IMR-90 (cell line): Measurements from ENCODE around the gene NEDD4L. TPM values are rescaled to one million over a fixed set of nuclear protein-coding genes. Genes with fewer than 3 reads are reported as not detected.

Experiments
- ATAC-seq: fragments of 200-7000 bp; cut with Tn5 transposase; 2 replicates; pipeline ENCODE4 v1.9.1; 2020; ENCODE audit warnings: low read depth, mild to moderate bottlenecking, moderate library complexity
- BruUV-seq: library from RNA; stranded (reverse); fragments of 400-500 nt; replicated peaks from 2 replicates; lab custom pipeline; 2021; lab: Mats Ljungman, UMichigan
- CTCF ChIA-PET: fragments of 300-600 bp; formaldehyde crosslinking; extraction: SDS; loops from one replicate; lab custom pipeline; 2021; ENCODE audit warnings: antibody characterized with exemption; lab: Yijun Ruan, JAX
- POLR2A ChIA-PET: fragments of 300-600 bp; sonication (Branson Sonifier 250); formaldehyde crosslinking; loops from one replicate; lab custom pipeline; 2022; ENCODE audit warnings: antibody characterized with exemption; ENCODE audit not compliant: unreplicated experiment; lab: Charles Lee
- DNase-seq: peaks from one replicate; pipeline ENCODE4 v3.0.0; 2013
- H2AFZ ChIP-seq: replicated peaks from 2 replicates; pipeline ENCODE3; 2013; ENCODE audit warnings: low read length, mild to moderate bottlenecking; ENCODE audit not compliant: poor library complexity
- H2AK5ac ChIP-seq: 2 replicates; pipeline ENCODE4 v1.6.1; 2013; ENCODE audit warnings: low read depth, low read length, inconsistent platforms
- H2AK9ac ChIP-seq: replicated peaks from 2 replicates; pipeline ENCODE3; 2013; ENCODE audit warnings: mild to moderate bottlenecking, low read depth, low read length, moderate library complexity; ENCODE audit not compliant: poor library complexity
- H2BK120ac ChIP-seq: 2 replicates; pipeline ENCODE4 v1.6.1; 2013; ENCODE audit warnings: low read depth, low read length, inconsistent platforms
- H2BK15ac ChIP-seq: 3 replicates; pipeline ENCODE4 v1.6.1; 2013; ENCODE audit warnings: low read depth, low read length, inconsistent platforms
- H2BK20ac ChIP-seq: 2 replicates; pipeline ENCODE4 v1.6.1; 2013; ENCODE audit warnings: low read depth, mild to moderate bottlenecking, inconsistent platforms, low read length, moderate library complexity
- H2BK5ac ChIP-seq: 2 replicates; pipeline ENCODE4 v1.6.1; 2013; ENCODE audit warnings: mild to moderate bottlenecking, low read depth, low read length, inconsistent platforms; ENCODE audit not compliant: poor library complexity, severe bottlenecking
- H3K14ac ChIP-seq: replicated peaks from 2 replicates; pipeline ENCODE4 v1.6.1; 2013; ENCODE audit warnings: low read depth, low read length, inconsistent platforms
- H3K18ac ChIP-seq: 2 replicates; pipeline ENCODE4 v1.6.1; 2013; ENCODE audit warnings: low read depth, low read length, control low read depth
- H3K23ac ChIP-seq: 2 replicates; pipeline ENCODE4 v1.6.1; 2013; ENCODE audit warnings: low read depth, low read length, inconsistent platforms
- H3K27ac ChIP-seq: 2 replicates; pipeline ENCODE4 v1.5.1; 2013; ENCODE audit warnings: mild to moderate bottlenecking, control low read depth, low read length; ENCODE audit not compliant: insufficient read depth
- H3K27me3 ChIP-seq: 2 replicates; pipeline ENCODE4 v1.6.1; 2013; ENCODE audit warnings: low read length; ENCODE audit not compliant: control insufficient read depth, insufficient read depth
- H3K36me3 ChIP-seq: 2 replicates; pipeline ENCODE4 v1.6.1; 2013; ENCODE audit warnings: low read length, mixed read lengths; ENCODE audit not compliant: control insufficient read depth, insufficient read depth
- H3K4ac ChIP-seq: 2 replicates; pipeline ENCODE4 v1.6.1; 2013; ENCODE audit warnings: low read depth, low read length, inconsistent platforms
- H3K4me1 ChIP-seq: 2 replicates; pipeline ENCODE4 v1.6.1; 2013; ENCODE audit warnings: low read length, mixed read lengths; ENCODE audit not compliant: control insufficient read depth, insufficient read depth
- H3K4me2 ChIP-seq: 2 replicates; pipeline ENCODE4 v1.6.1; 2013; ENCODE audit warnings: low read depth, mild to moderate bottlenecking, control low read depth, low read length, moderate library complexity
- H3K4me3 ChIP-seq: 2 replicates; pipeline ENCODE4 v1.5.1; 2013; ENCODE audit warnings: low read depth, mild to moderate bottlenecking, control low read depth, low read length, moderate library complexity; ENCODE audit not compliant: insufficient read depth
- H3K56ac ChIP-seq: 2 replicates; pipeline ENCODE4 v1.6.1; 2013; ENCODE audit warnings: low read length, inconsistent platforms; ENCODE audit not compliant: insufficient read depth; ENCODE audit errors: extremely low read depth
- H3K79me1 ChIP-seq, 2 experiments: 2 replicates each; pipeline ENCODE4 v1.6.1; 2013; ENCODE audit warnings: low read length in 2 of 2, inconsistent platforms in 1 of 2, low read depth in 1 of 2
- H3K9ac ChIP-seq: 2 replicates; pipeline ENCODE4 v1.6.1; 2013; ENCODE audit warnings: low read depth, low read length, control low read depth
- H3K9me1 ChIP-seq: 2 replicates; pipeline ENCODE4 v1.6.1; 2013; ENCODE audit warnings: low read length, inconsistent platforms; ENCODE audit not compliant: insufficient read depth
- H3K9me3 ChIP-seq: 2 replicates; pipeline ENCODE4 v1.6.1; 2013; ENCODE audit warnings: low read length; ENCODE audit not compliant: control insufficient read depth, insufficient read depth
- H4K20me1 ChIP-seq: 2 replicates; pipeline ENCODE4 v1.6.1; 2013; ENCODE audit warnings: low read length, inconsistent platforms; ENCODE audit not compliant: insufficient read depth
- H4K5ac ChIP-seq: 2 replicates; pipeline ENCODE4 v1.6.1; 2013; ENCODE audit warnings: mild to moderate bottlenecking, low read depth, low read length, control low read depth
- H4K8ac ChIP-seq, 2 experiments: 2 replicates each; pipeline ENCODE4 v1.6.1; 2013; ENCODE audit warnings: low read depth in 2 of 2, low read length in 2 of 2, control low read depth in 1 of 2, inconsistent platforms in 1 of 2
- H4K91ac ChIP-seq: 2 replicates; pipeline ENCODE4 v1.6.1; 2013; ENCODE audit warnings: low read depth, low read length, inconsistent platforms; ENCODE audit not compliant: insufficient read depth
- BHLHE40 ChIP-seq: fragments of 150-350 bp; IDR thresholded peaks from 2 replicates; pipeline ENCODE4 v1.6.1; 2016; ENCODE audit warnings: mild to moderate bottlenecking, low read depth, low read length
- CEBPB ChIP-seq: IDR thresholded peaks from 2 replicates; pipeline ENCODE4 v1.6.1; 2012; ENCODE audit warnings: low read depth, low read length, improper control_type of control experiment
- CHD1 ChIP-seq: IDR thresholded peaks from 2 replicates; pipeline ENCODE4 v1.6.1; 2012; ENCODE audit warnings: low read depth, low read length, improper control_type of control experiment
- CTCF ChIP-seq: conservative IDR thresholded peaks from 2 replicates; pipeline ENCODE4 v1.5.1; 2012; ENCODE audit warnings: mild to moderate bottlenecking, low read depth, low read length, improper control_type of control experiment
- ELK1 ChIP-seq: fragments of 150-350 bp; IDR thresholded peaks from 2 replicates; pipeline ENCODE4 v1.6.1; 2016; ENCODE audit warnings: low read depth, mild to moderate bottlenecking, low read length, moderate library complexity, borderline replicate concordance
- FOS ChIP-seq: fragments of 150-350 bp; IDR thresholded peaks from 2 replicates; pipeline ENCODE4 v1.6.1; 2016; ENCODE audit warnings: low read depth, low read length
- MAFK ChIP-seq: IDR thresholded peaks from 2 replicates; pipeline ENCODE4 v1.6.1; 2012; ENCODE audit warnings: low read depth, low read length, improper control_type of control experiment
- MAZ ChIP-seq: IDR thresholded peaks from 2 replicates; pipeline ENCODE4 v1.6.1; 2012; ENCODE audit warnings: low read depth, mild to moderate bottlenecking, low read length, improper control_type of control experiment, moderate library complexity, borderline replicate concordance
- MXI1 ChIP-seq: IDR thresholded peaks from 2 replicates; pipeline ENCODE4 v1.6.1; 2012; ENCODE audit warnings: low read depth, mild to moderate bottlenecking, low read length, moderate library complexity, borderline replicate concordance
- NFE2L2 ChIP-seq: fragments of 150-350 bp; IDR thresholded peaks from 2 replicates; pipeline ENCODE4 v1.6.1; 2016; ENCODE audit warnings: low read depth, mild to moderate bottlenecking, low read length
- POLR2A ChIP-seq: IDR thresholded peaks from 2 replicates; pipeline ENCODE4 v1.6.1; 2012; ENCODE audit warnings: mild to moderate bottlenecking, low read depth, low read length
- RAD21 ChIP-seq: IDR thresholded peaks from 2 replicates; pipeline ENCODE4 v1.6.1; 2012; ENCODE audit warnings: low read length, improper control_type of control experiment
- RCOR1 ChIP-seq: IDR thresholded peaks from 2 replicates; pipeline ENCODE4 v1.6.1; 2012; ENCODE audit warnings: mild to moderate bottlenecking, low read length, improper control_type of control experiment; ENCODE audit not compliant: insufficient replicate concordance
- RFX5 ChIP-seq: IDR thresholded peaks from 2 replicates; pipeline ENCODE4 v1.8.0; 2012; ENCODE audit warnings: low read depth, mild to moderate bottlenecking, low read length, moderate library complexity
- dilution Hi-C: fragments of 300-500 bp; cut with HindIII; formaldehyde crosslinking; loops from one replicate; pipeline ENCODE4 v1.14.3; 2018; ENCODE audit warnings: low sequenced_read_pairs; ENCODE audit not compliant: unreplicated experiment
- in situ Hi-C: fragments of 300-500 bp; cut with MboI; formaldehyde crosslinking; loops from 3 replicates; pipeline ENCODE4 v1.14.3; 2019; ENCODE audit warnings: low sequenced_read_pairs, inconsistent platforms, mixed read lengths
- intact Hi-C: fragments of 100-400 bp; cut with micrococcal nuclease; formaldehyde crosslinking; loops from 2 replicates; pipeline ENCODE4 v1.10.0; 2022
- polyA plus RNA-seq, 3 experiments: library from polyadenylated mRNA; depleted of rRNA; stranded (reverse); fragments of >200 nt; gene quantifications; 2 replicates each; pipeline ENCODE4 v1.2.3, GENCODE V29; 2012; ENCODE audit warnings: low replicate concordance in 1 of 3
- total RNA-seq: library from RNA; depleted of rRNA; stranded (reverse); fragments of >200 nt; gene quantifications from 2 replicates; pipeline ENCODE4 v1.2.3, GENCODE V29; 2012

The NEDD4L gene
- total and polyA plus RNA-seq, 2 of the 4 experiments (the other 2 are of a cell fraction), result 10.0 to 10.9 TPM

GRCh38 chr18:58037163-58037562, 6.9 kb upstream of the NEDD4L start:
- POLR2A ChIA-PET, result no interaction called here
- no peak overlapping the region for H3K4me3 ChIP-seq
- H3K79me1 ChIP-seq, result no peaks in the 10 kb centered on the region
- H4K8ac ChIP-seq, result no peak overlapping the region
- no peak overlapping the region for H2BK5ac ChIP-seq
- no peak overlapping the region for H4K5ac ChIP-seq
- H2AK5ac ChIP-seq, result no peak overlapping the region
- TF ChIP-seq MAFK (no peak), CEBPB (no peak), ELK1 (no peak), CTCF (no peak), RCOR1 (no peak), MXI1 (no peak), POLR2A (no peak), MAZ (no peak), CHD1 (no peak), BHLHE40 (no peak), RFX5 (no peak), NFE2L2 (no peak), RAD21 (no peak), FOS (no peak)
- BruUV-seq, result no TSS peak
- in situ Hi-C loops, result no loop called here
- H3K4ac ChIP-seq, result no peak overlapping the region
- CTCF ChIA-PET, result interaction anchor here (1.6 kb wide), 1 partner anchor 78 kb away, joined by 4 read pairs; no protein-coding TSS in a partner anchor
- no peak for ATAC-seq
- H2BK15ac ChIP-seq, result no peak overlapping the region
- no peak overlapping the region for H2AK9ac ChIP-seq
- H3K9me1 ChIP-seq, result no peaks in the 10 kb centered on the region
- no peak overlapping the region for H3K18ac ChIP-seq
- H3K14ac ChIP-seq, result no peak overlapping the region
- dilution Hi-C loops, result no loop called here
- H2BK120ac ChIP-seq, result no peak overlapping the region
- H2BK20ac ChIP-seq, result no peak overlapping the region
- H3K27ac ChIP-seq, result no peak overlapping the region
- no peak overlapping the region for H3K23ac ChIP-seq
- H2AFZ ChIP-seq, result no peak overlapping the region
- no peaks in the 10 kb centered on the region for H3K9me3 ChIP-seq
- no peaks in the 10 kb centered on the region for H3K36me3 ChIP-seq
- no peak overlapping the region for H3K9ac ChIP-seq
- DNase-seq, result no peak
- H4K20me1 ChIP-seq, result no peaks in the 10 kb centered on the region
- intact Hi-C loops, result no loop called here
- H3K27me3 ChIP-seq, result peaks cover 22% of the 10 kb centered on the region
- no peak overlapping the region for H4K91ac ChIP-seq
- H3K4me1 ChIP-seq, result no peaks in the 10 kb centered on the region
- no peak overlapping the region for H3K56ac ChIP-seq
- H3K4me2 ChIP-seq, result no peak overlapping the region
